SK-N-SH treated with all-trans-retinoic acid at 6 μM for 48 hours (cell line): ENCODE data around the gene AZU1.

Source experiments
- ARNTL ChIP-seq: fragments of 450-650 bp; formaldehyde crosslinking; IDR thresholded peaks from 2 replicates; pipeline ENCODE4 v1.5.0; 2020; ENCODE audit warnings: low read depth, mild to moderate bottlenecking, moderate library complexity, borderline replicate concordance
- CSDC2 ChIP-seq: fragments of 250-450 bp; sonication (Bioruptor Pico); IDR thresholded peaks from 2 replicates; pipeline ENCODE4 v1.5.0; 2020; ENCODE audit warnings: mild to moderate bottlenecking, moderate library complexity
- ZFP3 ChIP-seq: fragments of 250-450 bp; sonication (Bioruptor Pico); IDR thresholded peaks from 2 replicates; pipeline ENCODE4 v1.5.0; 2020; ENCODE audit warnings: mild to moderate bottlenecking, moderate library complexity
- ZFP30 ChIP-seq: fragments of 450-650 bp; formaldehyde crosslinking; IDR thresholded peaks from 2 replicates; pipeline ENCODE4 v1.5.0; 2022; ENCODE audit warnings: mild to moderate bottlenecking, moderate library complexity

- TF ChIP-seq CSDC2 (CRISPR knock-in tag) = no peak
- no peak for TF ChIP-seq ARNTL (CRISPR knock-in tag)
- no peak for TF ChIP-seq ZFP3 (CRISPR knock-in tag)
- TF ChIP-seq ZFP30 (CRISPR knock-in tag) = no peak
Measured at GRCh38 chr19:869245-870177, 41.9 kb downstream of the AZU1 start.
